GM21619 (cell line): Measurements from ENCODE around the gene ANKUB1.

Experiments used
- ATAC-seq: cut with Tn5 transposase; IDR thresholded peaks from one replicate; pipeline ENCODE4 v1.9.1; 2021; ENCODE audit not compliant: unreplicated experiment

Gene ANKUB1

GRCh38 chr3:149810846-149811245 lies 18.5 kb upstream of the ANKUB1 start:
- no peak for ATAC-seq

- ATAC-seq, result no peak
Measured at GRCh38 chr3:149809699-149810098, 17.3 kb upstream of the ANKUB1 start.

DNA sequence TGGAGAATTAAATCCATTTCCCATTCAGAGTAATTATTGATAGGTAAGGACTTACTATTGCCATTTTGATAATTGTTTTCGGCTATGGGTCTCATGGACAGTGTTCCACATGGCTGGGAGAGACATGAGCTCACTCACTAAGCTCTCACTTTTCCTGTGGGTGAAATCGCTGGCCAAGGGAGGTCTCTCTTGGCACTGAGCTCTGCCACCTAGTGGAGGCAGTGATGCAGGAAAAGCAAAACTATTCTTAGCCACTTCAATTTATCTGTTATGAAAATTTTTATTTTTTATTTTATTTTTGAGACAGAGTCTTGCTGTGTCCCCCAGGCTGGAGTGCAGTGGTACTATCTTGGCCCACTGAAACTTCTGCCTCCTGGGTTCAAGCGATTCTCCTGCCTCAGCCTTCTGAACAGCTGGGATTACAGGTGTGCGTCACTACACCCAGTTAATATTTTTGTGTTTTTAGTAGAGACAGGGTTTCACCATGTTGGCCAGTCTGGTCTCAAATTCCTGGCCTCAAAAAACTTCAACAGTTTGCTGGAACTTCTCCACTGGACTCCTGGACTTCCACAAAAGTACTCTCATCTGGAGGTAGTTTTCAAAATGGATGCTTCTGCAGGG lies 16.0 kb upstream of the ANKUB1 start:
- no peak for ATAC-seq

DNA sequence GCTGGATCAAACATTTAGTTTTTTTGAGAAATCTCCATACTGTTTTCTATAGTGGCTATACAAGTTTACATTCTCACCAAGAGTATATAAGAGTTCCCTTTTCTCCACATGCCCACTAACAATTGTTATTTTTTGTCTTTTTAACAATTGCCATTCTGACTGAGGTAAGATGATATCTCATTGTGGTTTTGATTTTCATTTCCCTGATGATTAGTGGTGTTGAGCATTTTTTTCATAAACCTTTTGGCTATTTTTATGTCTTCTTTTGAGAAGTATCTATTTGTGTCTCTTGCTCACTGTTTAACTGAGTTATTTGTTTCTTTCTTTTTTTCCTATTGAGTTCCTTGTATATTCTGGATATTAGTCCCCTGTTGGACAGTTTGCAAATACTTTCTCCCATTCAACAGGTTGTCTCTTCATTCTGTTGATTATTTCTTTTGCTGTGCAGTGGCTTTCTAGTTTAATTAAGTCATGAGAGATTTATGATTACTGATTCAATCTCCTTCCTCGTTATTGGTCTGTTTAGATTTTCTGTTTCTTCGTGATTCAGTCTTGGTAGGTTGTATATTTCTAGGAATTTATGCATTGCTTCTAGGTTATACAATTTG lies 13.9 kb upstream of the ANKUB1 start:
- ATAC-seq, result no peak

DNA sequence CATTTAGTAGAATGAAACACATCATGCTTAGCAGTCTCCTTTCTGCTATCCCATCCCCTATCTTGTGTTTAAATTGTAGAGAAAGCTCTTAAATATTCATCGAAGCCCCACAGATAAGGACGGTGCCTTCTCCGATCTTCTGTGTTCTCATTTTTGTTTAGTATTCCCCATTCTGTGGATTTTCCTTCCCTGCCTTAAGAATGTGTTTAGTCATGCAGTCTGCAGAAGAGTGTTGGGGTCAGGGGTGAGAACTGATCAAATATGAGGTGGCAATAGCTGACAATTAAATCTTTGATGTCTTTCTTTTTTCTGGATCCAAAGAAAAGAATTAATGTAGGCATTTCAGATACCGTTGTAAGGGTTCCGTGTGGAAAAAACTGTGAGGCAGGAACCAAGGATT lies 9.3 kb upstream of the ANKUB1 start:
- ATAC-seq, result no peak

DNA sequence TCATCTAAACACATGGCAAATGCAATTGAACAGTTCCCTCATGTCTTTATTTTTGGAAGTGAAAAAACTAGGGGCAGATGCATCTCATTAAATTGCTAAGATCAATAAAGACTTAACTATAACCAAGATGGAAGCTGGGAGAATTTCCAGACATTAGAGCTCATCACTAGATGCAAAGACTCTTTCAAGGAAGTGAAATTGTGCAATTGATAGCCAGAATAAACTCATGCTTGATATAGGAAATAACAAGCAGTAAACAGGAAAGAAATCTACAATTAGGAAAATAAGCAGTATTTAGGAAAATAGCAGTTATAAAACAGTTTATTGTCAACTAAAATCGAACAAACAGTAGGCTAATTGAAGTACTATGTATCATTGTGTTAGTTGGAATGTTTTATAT lies 8.8 kb upstream of the ANKUB1 start:
- no peak for ATAC-seq

- ATAC-seq, result no peak
Measured at GRCh38 chr3:149800693-149801092, 8.3 kb upstream of the ANKUB1 start.

- ATAC-seq, result no peak
Measured at GRCh38 chr3:149796026-149796425, 3.7 kb upstream of the ANKUB1 start.

- ATAC-seq, result no peak
Measured at GRCh38 chr3:149790698-149791097, 1.7 kb downstream of the ANKUB1 start.

- no peak for ATAC-seq
Measured at GRCh38 chr3:149790268-149790667, 2.1 kb downstream of the ANKUB1 start.

DNA sequence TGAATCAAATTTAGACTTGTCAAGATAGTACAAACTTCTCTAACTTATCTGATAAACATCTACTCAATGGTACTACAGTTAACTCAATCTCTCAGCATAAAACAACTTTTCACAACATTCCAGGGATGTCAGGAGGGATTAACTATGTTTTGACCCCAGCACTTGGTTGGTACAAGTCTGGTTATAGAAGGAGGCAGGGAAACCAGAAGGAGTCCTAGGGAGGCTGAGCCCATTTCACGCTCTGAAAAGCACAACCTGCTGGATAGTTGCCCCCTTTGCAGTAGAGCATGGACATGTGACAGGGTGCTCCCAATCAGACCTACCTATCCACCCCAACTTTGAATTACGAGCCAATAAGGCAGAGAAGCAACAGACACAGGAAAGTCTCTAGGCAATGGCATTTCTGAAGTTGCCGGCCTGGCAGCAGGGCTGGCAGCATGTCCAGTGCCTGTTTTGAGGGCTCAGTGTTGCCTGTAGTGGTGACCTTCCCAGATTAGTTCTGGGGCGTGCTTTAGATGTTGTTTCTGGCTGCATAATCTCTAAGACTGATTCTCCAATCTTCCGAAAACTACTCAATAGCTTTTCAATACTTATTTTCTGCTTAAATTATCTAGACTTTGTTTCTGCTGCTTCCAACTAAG lies 8.2 kb downstream of the ANKUB1 start:
- no peak for ATAC-seq

GRCh38 chr3:149783576-149783975 lies 8.8 kb downstream of the ANKUB1 start:
- ATAC-seq, result no peak

GRCh38 chr3:149781741-149782140 lies 10.6 kb downstream of the ANKUB1 start:
- no peak for ATAC-seq

DNA sequence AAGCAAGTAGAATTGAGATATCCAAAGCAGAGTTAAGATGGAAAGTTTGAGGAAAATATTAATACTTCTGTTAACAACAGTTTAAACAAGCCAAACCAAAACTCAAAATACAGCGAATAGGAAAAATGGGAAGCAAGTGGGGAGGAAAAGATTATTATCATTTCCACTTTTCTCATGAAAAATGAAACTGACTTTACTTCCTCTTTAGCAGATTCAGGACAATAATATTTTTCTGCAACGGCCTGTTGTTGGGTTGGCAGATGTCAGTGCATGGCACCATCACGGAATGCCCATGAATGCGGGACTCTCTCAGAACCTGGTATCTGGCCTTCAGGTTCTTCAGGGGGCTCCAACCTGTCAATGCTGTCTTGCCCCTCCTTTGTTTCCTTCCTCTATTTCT lies 11.1 kb downstream of the ANKUB1 start:
- ATAC-seq, result no peak

GRCh38 chr3:149777414-149778214 lies 14.7 kb downstream of the ANKUB1 start:
- ATAC-seq, result no peak

- no peak for ATAC-seq
Measured at GRCh38 chr3:149776170-149776569, 16.2 kb downstream of the ANKUB1 start.

GRCh38 chr3:149772861-149773260 lies 19.5 kb downstream of the ANKUB1 start:
- no peak for ATAC-seq

- no peak for ATAC-seq
Measured at GRCh38 chr3:149771652-149772271, 20.6 kb downstream of the ANKUB1 start.

GRCh38 chr3:149770246-149770645 lies 22.1 kb downstream of the ANKUB1 start:
- ATAC-seq, result no peak

- ATAC-seq, result no peak
Measured at GRCh38 chr3:149768704-149769103, 23.6 kb downstream of the ANKUB1 start.

DNA sequence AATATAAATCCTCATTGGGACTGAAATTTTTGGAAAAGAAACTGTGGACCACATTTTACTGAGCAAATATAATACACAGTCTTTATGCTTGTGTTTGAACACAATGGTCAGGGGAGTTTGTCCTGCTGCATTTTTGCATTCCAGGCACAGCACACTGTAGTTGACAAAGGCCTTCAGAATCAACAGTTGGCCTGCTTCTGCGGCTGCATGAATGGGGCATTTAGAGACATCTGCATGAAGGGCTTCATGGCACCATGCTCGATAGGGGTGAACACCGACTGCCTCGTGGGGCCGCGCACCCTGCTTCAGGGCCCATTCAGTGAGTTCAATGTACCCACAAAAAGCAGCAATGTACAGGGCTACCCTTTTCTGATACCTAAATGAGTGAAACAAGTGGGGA lies 24.6 kb downstream of the ANKUB1 start:
- no peak for ATAC-seq
